ENCODE data around the gene PDILT.

DNA sequence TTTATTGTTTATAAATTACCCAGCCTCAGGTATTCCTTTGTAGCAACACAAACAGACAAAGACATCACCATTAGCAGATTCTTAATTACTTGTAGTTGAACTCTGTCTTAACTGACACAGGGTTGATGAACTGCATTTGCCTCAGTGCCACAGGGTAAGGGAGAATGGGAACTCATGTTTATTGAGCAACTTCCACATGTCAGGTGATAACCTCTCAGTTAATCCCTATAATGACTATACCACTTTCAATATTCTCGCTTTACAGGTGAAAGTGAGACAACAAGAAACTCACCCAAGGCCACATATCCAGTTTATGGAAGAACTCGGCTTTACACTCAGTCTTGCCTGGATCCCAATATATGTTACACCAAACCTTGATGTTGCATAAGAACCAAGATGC lies 8.6 kb downstream of the PDILT start:
- TF ChIP-seq EP300 (IDR thresholded peaks at IDR 0.05) (no peak), POLR2A (IDR thresholded peaks at IDR 0.05; ENCODE audit: low read depth) (no peak), POLR2AphosphoS5 (IDR thresholded peaks at IDR 0.05) (no peak)
- TF ChIP-seq, protein P1, sequence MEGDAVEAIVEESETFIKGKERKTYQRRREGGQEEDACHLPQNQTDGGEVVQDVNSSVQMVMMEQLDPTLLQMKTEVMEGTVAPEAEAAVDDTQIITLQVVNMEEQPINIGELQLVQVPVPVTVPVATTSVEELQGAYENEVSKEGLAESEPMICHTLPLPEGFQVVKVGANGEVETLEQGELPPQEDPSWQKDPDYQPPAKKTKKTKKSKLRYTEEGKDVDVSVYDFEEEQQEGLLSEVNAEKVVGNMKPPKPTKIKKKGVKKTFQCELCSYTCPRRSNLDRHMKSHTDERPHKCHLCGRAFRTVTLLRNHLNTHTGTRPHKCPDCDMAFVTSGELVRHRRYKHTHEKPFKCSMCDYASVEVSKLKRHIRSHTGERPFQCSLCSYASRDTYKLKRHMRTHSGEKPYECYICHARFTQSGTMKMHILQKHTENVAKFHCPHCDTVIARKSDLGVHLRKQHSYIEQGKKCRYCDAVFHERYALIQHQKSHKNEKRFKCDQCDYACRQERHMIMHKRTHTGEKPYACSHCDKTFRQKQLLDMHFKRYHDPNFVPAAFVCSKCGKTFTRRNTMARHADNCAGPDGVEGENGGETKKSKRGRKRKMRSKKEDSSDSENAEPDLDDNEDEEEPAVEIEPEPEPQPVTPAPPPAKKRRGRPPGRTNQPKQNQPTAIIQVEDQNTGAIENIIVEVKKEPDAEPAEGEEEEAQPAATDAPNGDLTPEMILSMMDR (IDR thresholded peaks at IDR 0.05) = no peak

All from esophagus muscularis mucosa (tissue), 4 donors.